Measurements from ENCODE around the gene LRRC51. TPM values are rescaled to one million over a fixed set of nuclear protein-coding genes. Genes with fewer than 3 reads are reported as not detected.

The LRRC51 gene
- total and polyA plus RNA-seq, 2 donors (not counting 3 experiments of a cell fraction or from before 2014, with no cell fraction given): 3.5 to 6.1 TPM

DNA sequence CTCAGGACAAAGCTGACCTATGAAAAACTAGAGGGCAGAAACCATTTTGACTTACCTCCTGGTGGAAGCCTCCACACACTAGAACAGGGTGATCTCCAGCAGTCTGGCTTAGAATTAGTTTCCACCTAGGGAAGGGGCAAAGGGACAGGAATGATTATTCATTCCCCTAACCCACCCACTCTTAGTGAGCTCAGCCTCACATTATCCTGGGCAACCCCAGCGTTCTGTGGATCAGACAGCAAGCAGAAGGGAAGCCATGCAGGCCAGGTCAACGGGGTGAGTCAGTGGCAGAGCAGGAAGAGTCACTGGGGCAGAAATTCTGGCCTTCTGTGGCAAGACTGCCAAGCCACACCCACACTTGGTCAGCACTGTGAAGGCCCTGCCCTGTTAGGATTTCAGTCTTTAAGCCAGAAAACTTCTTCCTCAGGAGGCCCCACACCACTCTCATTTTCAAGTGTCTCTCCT lies 10.8 kb upstream of the LRRC51 start:
- no TSS peak for BruUV-seq (replicated peaks)
- ChIA-PET POLR2A (interaction anchor here (1.6 kb wide), 1 partner anchor 30 kb away, joined by 7 read pairs; no protein-coding TSS in a partner anchor), CTCF (interaction anchor here (1.0 to 6.9 kb wide), 7 partner anchors 9 to 44 kb away, joined by 3 to 46 read pairs (median 4); no protein-coding TSS in a partner anchor)
- peaks cover 77% of the 10 kb centered on the region for H3K79me2 ChIP-seq (ENCODE audit: control insufficient read depth, insufficient read depth, low read length)
- dilution Hi-C loops (cut with MboI; ENCODE audit: extremely low pct_ligation_motif_present, low sequenced_read_pairs): no loop called here
- peak; percentile 75 for TF ChIP-seq FOS (IDR thresholded peaks at IDR 0.05; ENCODE audit: borderline replicate concordance, insufficient read depth, low read length)
- peak; percentile 12 for TF ChIP-seq JUN (IDR thresholded peaks at IDR 0.05; ENCODE audit: borderline replicate concordance, insufficient read depth, insufficient read length, low read depth)
- peak; percentile 64 for TF ChIP-seq POLR2A (IDR thresholded peaks at IDR 0.05; ENCODE audit: low read depth, low read length)
- peak; percentile 72 for TF ChIP-seq POLR2AphosphoS5 (IDR thresholded peaks at IDR 0.05; ENCODE audit: insufficient read depth, low read depth, low read length)
- TF ChIP-seq EZH2 (IDR thresholded peaks at IDR 0.05; ENCODE audit: borderline replicate concordance, low read depth, low read length, severe bottlenecking): no peak
- H4K20me1 ChIP-seq (replicated peaks; ENCODE audit: control insufficient read depth, extremely low read depth, insufficient read depth, low read length): no peaks in the 10 kb centered on the region
- peak overlapping the region; percentile 73 for H3K4me2 ChIP-seq (ENCODE audit: insufficient read depth, low read length)
- H3K27me3 ChIP-seq (ENCODE audit: control insufficient read depth in 2 of 2, insufficient read depth in 2 of 2, low read length in 2 of 2): no peaks in the 10 kb centered on the region
- H3K36me3 ChIP-seq (ENCODE audit: control insufficient read depth in 2 of 2, extremely low read depth in 1 of 2, insufficient read depth in 2 of 2, low read length in 2 of 2): no peaks in the 10 kb centered on the region
- H3K27ac ChIP-seq (ENCODE audit: insufficient read depth, low read depth, low read length): peak overlapping the region; percentile 50
- H3K4me3 ChIP-seq (replicated peaks in 1 of 3; ENCODE audit: insufficient read depth in 1 of 3, low read depth in 1 of 3, low read length in 3 of 3): peak overlapping the region in 1 of 3 experiments; percentile 1
- no peaks in the 10 kb centered on the region for H3K9me1 ChIP-seq (replicated peaks; ENCODE audit: control insufficient read depth, extremely low read depth, insufficient read depth, low read length)
- peak; percentile 96 for FAIRE-seq
- no peaks in the 10 kb centered on the region for H3K9me3 ChIP-seq (replicated peaks; ENCODE audit: control insufficient read depth, insufficient read depth, low read length)
- DNase-seq (ENCODE audit: low read depth, low spot score): peak; percentile 81
- intact Hi-C loops (cut with micrococcal nuclease): no loop called here
- peaks cover 64% of the 10 kb centered on the region for H3K4me1 ChIP-seq (ENCODE audit: control insufficient read depth, extremely low read depth, insufficient read depth, low read length)
- H2AFZ ChIP-seq (ENCODE audit: low read depth, low read length): no peak overlapping the region
- H3K9ac ChIP-seq (replicated peaks; ENCODE audit: extremely low read depth, insufficient read depth, low read length): peak overlapping the region; percentile 59

DNA sequence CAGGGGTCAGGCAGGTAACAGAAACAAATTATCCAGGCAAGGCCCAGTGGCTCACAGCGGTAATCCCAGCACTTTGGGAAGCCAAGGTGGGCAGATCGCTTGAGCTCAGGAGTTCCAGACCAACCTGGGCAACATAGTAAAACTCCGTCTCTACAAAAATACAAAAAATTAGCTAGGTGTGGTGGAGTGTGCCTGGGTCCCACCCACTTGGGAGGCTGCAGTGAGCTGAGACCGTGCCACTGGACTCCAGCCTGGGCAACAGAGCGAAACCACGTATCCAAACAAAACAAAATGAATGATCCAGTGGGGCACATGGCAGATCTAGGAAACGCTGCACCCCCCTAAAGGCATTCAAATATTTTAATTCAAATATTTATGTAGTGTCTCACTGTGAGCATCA lies 10.2 kb upstream of the LRRC51 start:
- Histone ChIP-seq H3K79me2 (ENCODE audit: control insufficient read depth, insufficient read depth, low read length) (peaks cover 80% of the 10 kb centered on the region), H2AFZ (ENCODE audit: low read depth, low read length) (no peak overlapping the region), H3K36me3 (ENCODE audit: control insufficient read depth in 2 of 2, extremely low read depth in 1 of 2, insufficient read depth in 2 of 2, low read length in 2 of 2) (no peaks in the 10 kb centered on the region), H3K4me2 (ENCODE audit: insufficient read depth, low read length) (peak overlapping the region; percentile 73), H3K27ac (ENCODE audit: insufficient read depth, low read depth, low read length) (peak overlapping the region; percentile 50), H4K20me1 (replicated peaks; ENCODE audit: control insufficient read depth, extremely low read depth, insufficient read depth, low read length) (no peaks in the 10 kb centered on the region), H3K4me3 (replicated peaks in 1 of 3; ENCODE audit: insufficient read depth in 1 of 3, low read depth in 1 of 3, low read length in 3 of 3) (no peak overlapping the region), H3K9me3 (replicated peaks; ENCODE audit: control insufficient read depth, insufficient read depth, low read length) (no peaks in the 10 kb centered on the region), H3K9me1 (replicated peaks; ENCODE audit: control insufficient read depth, extremely low read depth, insufficient read depth, low read length) (no peaks in the 10 kb centered on the region), H3K27me3 (ENCODE audit: control insufficient read depth in 2 of 2, insufficient read depth in 2 of 2, low read length in 2 of 2) (no peaks in the 10 kb centered on the region), H3K4me1 (ENCODE audit: control insufficient read depth, extremely low read depth, insufficient read depth, low read length) (peaks cover 64% of the 10 kb centered on the region), H3K9ac (replicated peaks; ENCODE audit: extremely low read depth, insufficient read depth, low read length) (peak overlapping the region; percentile 59)
- TF ChIP-seq JUN (IDR thresholded peaks at IDR 0.05; ENCODE audit: borderline replicate concordance, insufficient read depth, insufficient read length, low read depth) (no peak), POLR2A (IDR thresholded peaks at IDR 0.05; ENCODE audit: low read depth, low read length) (no peak), MYC (IDR thresholded peaks at IDR 0.05; ENCODE audit: low read depth, low read length) (no peak), FOS (IDR thresholded peaks at IDR 0.05; ENCODE audit: borderline replicate concordance, insufficient read depth, low read length) (no peak), EZH2 (IDR thresholded peaks at IDR 0.05; ENCODE audit: borderline replicate concordance, low read depth, low read length, severe bottlenecking) (no peak), POLR2AphosphoS5 (IDR thresholded peaks at IDR 0.05; ENCODE audit: insufficient read depth, low read depth, low read length) (no peak), GATA2 (IDR thresholded peaks at IDR 0.05; ENCODE audit: insufficient read depth, insufficient read length, low read depth, low read length) (no peak)
- TF ChIP-seq, protein P1, sequence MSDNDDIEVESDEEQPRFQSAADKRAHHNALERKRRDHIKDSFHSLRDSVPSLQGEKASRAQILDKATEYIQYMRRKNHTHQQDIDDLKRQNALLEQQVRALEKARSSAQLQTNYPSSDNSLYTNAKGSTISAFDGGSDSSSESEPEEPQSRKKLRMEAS (IDR thresholded peaks at IDR 0.05; ENCODE audit: insufficient read depth, insufficient read length): no peak
- TF ChIP-seq, protein P2, sequence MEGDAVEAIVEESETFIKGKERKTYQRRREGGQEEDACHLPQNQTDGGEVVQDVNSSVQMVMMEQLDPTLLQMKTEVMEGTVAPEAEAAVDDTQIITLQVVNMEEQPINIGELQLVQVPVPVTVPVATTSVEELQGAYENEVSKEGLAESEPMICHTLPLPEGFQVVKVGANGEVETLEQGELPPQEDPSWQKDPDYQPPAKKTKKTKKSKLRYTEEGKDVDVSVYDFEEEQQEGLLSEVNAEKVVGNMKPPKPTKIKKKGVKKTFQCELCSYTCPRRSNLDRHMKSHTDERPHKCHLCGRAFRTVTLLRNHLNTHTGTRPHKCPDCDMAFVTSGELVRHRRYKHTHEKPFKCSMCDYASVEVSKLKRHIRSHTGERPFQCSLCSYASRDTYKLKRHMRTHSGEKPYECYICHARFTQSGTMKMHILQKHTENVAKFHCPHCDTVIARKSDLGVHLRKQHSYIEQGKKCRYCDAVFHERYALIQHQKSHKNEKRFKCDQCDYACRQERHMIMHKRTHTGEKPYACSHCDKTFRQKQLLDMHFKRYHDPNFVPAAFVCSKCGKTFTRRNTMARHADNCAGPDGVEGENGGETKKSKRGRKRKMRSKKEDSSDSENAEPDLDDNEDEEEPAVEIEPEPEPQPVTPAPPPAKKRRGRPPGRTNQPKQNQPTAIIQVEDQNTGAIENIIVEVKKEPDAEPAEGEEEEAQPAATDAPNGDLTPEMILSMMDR (IDR thresholded peaks at IDR 0.05; ENCODE audit: extremely low read depth in 1 of 2, insufficient read depth in 1 of 2, low read depth in 1 of 2, low read length in 2 of 2): no peak
- FAIRE-seq: no peak
- intact Hi-C loops (cut with micrococcal nuclease) (no loop called here), dilution Hi-C loops (cut with MboI; ENCODE audit: extremely low pct_ligation_motif_present, low sequenced_read_pairs) (no loop called here)
- ChIA-PET POLR2A (interaction anchor here (1.6 kb wide), 1 partner anchor 31 kb away, joined by 7 read pairs; no protein-coding TSS in a partner anchor), CTCF (interaction anchor here (1.0 to 6.9 kb wide), 5 partner anchors 18 to 45 kb away, joined by 3 to 46 read pairs (median 4); no protein-coding TSS in a partner anchor)
- DNase-seq (ENCODE audit: low read depth, low spot score): no peak
- BruUV-seq (replicated peaks): no TSS peak

Data from endothelial cell of umbilical vein (primary cell).